Activated naive CD4-positive, alpha-beta T cell treated with anti-CD3 and anti-CD28 coated beads, Interleukin-2, amount 50 U/mL, for 72 hours (primary cell): ENCODE results near the gene ART3. TPM values are rescaled to one million over a fixed set of nuclear protein-coding genes. Genes with fewer than 3 reads are reported as not detected.

Experiments
- ATAC-seq, 2 donors: fragments of 150-1000 bp; cut with Tn5 transposase; 2 replicates each; pipeline ENCODE4 v1.10.0; 2021; ENCODE audit warnings: mild to moderate bottlenecking in 2 of 2, moderate library complexity in 2 of 2
- DNase-seq, 2 donors: peaks; one replicate each; pipeline ENCODE4 v3.0.0; 2021 to 2022; ENCODE audit warnings: low spot score in 2 of 2
- H3K27ac Mint-ChIP-seq, 2 donors: one replicate each; pipeline ENCODE4 v1.8.0; 2022; ENCODE audit warnings: mild to moderate bottlenecking in 2 of 2, mixed read lengths in 2 of 2
- H3K36me3 Mint-ChIP-seq, 2 donors: one replicate each; pipeline ENCODE4 v1.8.0; 2022; ENCODE audit warnings: mixed read lengths in 2 of 2
- H3K9me3 Mint-ChIP-seq, 2 donors: one replicate each; pipeline ENCODE4 v1.8.0; 2022; ENCODE audit warnings: mixed read lengths in 2 of 2
- total RNA-seq, 2 donors: library from RNA; stranded (reverse); gene quantifications; one replicate each; pipeline ENCODE4 v1.2.3, GENCODE V29; 2022

Gene ART3
- total RNA-seq, 2 donors from 2014 or later, result 0.82 TPM; not detected in 1

DNA sequence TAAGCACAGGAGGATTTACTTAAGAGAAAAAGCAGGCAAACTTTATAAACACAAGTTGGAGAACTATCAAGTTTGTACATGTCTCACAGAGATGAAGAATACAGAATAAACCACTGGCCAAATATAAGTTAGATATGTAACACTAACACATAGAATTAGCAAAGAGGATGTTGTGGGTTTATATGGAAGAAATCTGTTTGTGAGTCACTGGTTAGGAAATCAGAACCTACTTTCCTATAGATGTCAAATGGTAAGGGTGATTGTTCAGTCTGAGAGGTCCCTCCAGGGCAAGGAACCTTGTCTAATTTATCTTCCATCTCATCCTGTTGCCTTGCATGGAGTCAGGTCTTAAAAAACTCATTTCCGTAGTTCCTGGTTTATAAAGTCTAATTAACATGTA lies 14.8 kb upstream of the ART3 start:
- ATAC-seq (peak; percentile 57 to 61), DNase-seq (no peak)
- Mint-ChIP-seq H3K27ac (no peak overlapping the region), H3K36me3 (no peaks in the 10 kb centered on the region), H3K9me3 (peaks cover 0 to 5% of the 10 kb centered on the region in 2 donors)

DNA sequence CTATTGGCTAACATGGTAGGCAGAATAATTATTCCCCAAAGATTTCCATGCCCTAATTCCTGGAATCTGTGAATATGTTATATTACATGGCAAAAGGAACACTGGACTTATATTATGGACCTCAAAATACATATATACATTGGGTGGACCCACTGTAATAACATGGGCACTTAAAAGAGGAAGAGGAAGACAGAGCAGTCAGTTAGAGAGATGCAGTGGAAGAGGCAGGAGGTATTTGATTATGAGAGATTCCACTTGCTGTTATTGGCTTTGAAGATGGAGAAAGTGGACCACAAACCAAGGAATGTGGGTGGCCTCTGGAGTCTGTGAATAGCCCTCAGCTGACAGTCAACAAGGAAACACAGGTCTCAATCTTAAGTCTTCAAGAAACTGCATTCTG lies 14.0 kb upstream of the ART3 start:
- DNase-seq (no peak), ATAC-seq (no peak)
- Mint-ChIP-seq H3K9me3 (peaks cover 0 to 5% of the 10 kb centered on the region in 2 donors), H3K27ac (peak overlapping the region in 1 of 2 donors; percentile 36), H3K36me3 (no peaks in the 10 kb centered on the region)

DNA sequence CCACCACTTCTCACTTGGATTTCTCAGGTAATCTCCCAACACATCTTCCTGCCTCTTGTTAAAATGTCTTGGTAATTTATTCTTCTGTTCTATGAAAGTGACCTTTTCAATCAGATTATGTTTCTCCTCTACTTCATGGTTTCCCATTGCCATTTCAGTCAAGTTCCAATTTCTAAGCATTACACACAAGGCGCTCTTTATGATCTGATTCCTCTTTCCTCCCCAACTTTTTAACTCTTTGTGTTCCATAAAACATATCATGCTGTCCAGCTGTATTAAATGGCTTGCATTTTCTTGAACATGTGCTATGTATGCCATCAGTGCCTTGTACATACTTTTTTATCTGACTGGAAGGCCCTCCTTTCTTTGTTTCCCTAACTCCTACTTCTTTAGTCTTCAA lies 13.1 kb upstream of the ART3 start:
- Mint-ChIP-seq H3K9me3 (peaks cover 0 to 5% of the 10 kb centered on the region in 2 donors), H3K27ac (no peak overlapping the region), H3K36me3 (no peaks in the 10 kb centered on the region)
- ATAC-seq (no peak), DNase-seq (no peak)

DNA sequence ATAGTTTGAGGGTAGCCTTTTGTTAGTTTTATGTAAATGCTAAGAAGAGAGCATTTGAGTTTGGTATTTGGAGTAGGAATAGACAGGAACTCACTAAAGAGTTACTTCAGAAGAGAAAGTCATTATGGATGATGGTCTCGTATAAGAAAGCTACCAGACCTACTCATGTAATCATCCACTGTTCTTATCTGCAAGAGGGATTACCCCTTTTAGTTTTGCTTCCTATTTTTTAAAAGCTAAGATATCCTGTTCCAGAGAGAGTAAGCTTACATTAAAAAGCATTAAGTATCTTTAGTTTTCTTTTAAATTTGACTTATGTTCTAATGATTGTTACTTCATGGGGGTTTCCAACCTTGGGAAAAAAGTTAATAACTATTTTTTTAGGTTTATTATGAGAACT lies 12.5 kb upstream of the ART3 start:
- DNase-seq (no peak), ATAC-seq (no peak)
- Mint-ChIP-seq H3K27ac (no peak overlapping the region), H3K36me3 (no peaks in the 10 kb centered on the region), H3K9me3 (peaks cover 0 to 5% of the 10 kb centered on the region in 2 donors)

DNA sequence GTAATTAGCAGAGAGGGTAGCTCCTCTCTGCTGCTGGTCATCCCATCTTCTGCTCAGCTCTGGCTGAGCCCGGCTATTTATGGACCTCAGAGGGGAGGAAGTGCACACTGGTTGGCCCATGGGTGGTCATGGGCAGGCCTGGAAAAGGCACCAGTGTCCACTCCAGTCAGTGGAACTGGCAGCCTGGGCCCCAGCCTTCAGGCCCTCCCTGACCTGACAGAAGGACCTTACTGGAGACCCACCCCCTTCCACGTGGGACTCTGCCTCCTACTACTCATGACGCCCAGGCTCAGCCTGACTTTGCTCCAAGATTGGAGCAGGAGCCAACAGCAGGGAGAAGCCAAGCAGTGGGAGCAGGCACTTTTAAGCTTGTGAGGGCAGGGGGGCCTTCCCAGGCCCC lies 8.0 kb upstream of the ART3 start:
- Mint-ChIP-seq H3K9me3 (peaks cover 0 to under 1% of the 10 kb centered on the region in 2 donors), H3K36me3 (no peaks in the 10 kb centered on the region)
- DNase-seq, result no peak

DNA sequence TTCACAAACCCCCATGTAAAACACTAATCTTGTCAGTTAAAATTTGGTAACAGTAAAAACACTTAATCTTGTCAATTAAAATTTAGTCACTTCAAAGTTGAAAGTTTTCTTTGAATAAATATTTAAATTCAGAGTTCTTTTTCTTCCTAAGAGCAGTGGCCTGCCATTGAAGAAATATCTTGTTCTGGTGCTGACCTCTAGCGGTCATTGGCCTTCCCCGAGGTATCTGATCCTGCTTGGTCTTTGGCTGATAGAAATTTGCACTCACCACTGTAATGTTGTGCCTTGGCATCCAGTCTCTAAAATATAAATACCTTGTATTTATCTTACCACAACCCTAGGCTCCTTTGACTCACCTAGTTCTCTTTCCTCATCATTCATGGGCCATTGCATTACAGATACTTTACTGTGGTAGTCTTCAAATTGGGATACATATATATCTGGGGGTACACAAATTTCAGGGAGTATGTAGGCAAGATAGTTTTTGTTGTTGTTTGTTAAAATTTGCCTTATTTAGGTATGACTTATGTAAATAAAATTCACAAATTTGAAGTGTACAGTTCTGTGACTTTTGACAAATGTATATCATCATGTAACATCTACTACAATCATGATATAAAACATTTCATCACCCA lies 6.7 kb upstream of the ART3 start:
- Mint-ChIP-seq H3K9me3 (no peaks in the 10 kb centered on the region), H3K27ac (no peak overlapping the region), H3K36me3 (no peaks in the 10 kb centered on the region)
- ATAC-seq (peak; percentile 85 to 94), DNase-seq (peak in 1 of 2 donors; percentile 81)

More for the DNA sequence above, 8.0 kb upstream of the ART3 start:
- no peak for ATAC-seq
- H3K27ac Mint-ChIP-seq, result no peak overlapping the region

DNA sequence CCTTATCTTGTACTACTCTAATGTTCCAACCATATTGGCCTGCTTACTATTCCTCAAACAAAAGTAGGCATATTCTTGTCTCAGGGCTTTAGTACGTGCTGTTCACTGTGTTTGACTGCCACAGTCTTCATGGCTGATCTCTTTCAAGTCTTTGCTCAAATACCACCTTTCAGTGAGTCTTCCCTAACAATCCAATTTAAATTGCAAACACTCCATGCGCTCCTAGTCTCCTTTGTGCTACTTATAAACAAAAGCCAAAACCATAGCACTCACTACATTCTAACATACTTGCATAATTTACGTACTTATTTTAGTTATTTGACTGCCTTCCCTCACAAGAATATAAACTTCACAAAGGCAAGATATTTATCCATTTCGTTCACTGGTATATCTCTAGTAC lies 1.7 kb upstream of the ART3 start:
- Mint-ChIP-seq H3K27ac (no peak overlapping the region), H3K36me3 (no peaks in the 10 kb centered on the region), H3K9me3 (no peaks in the 10 kb centered on the region)
- DNase-seq, result no peak
- no peak for ATAC-seq

DNA sequence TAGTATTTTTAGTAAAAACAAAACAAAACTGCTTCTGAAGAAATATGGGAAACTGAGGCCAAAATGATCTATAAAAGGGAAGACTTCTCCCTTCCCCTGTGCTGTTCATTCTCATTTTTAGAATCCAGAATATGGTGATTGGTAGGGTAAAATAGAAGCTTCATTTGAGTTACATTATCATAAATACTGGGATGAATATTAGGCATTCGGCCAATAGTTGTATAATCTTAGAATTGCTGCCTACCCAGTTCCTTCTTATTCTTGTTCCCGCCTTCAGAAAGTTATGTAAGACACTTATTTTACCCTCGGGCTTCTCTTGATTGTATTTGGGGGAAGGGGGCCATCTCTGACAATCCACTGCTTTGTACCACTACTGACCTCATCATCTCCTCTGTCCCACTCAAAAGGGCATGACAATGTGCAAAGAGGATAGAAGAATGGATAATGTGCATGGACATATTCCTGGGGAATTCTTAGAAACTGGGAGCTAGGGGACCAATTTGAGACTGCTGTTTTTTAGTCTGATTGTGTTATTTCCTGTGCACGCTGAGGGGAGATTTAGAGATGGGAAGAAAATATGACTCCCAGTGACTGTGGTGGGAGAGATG lies 588 bp downstream of the ART3 start:
- Mint-ChIP-seq H3K9me3 (no peaks in the 10 kb centered on the region), H3K27ac (no peak overlapping the region), H3K36me3 (no peaks in the 10 kb centered on the region)
- ATAC-seq (no peak), DNase-seq (no peak)

DNA sequence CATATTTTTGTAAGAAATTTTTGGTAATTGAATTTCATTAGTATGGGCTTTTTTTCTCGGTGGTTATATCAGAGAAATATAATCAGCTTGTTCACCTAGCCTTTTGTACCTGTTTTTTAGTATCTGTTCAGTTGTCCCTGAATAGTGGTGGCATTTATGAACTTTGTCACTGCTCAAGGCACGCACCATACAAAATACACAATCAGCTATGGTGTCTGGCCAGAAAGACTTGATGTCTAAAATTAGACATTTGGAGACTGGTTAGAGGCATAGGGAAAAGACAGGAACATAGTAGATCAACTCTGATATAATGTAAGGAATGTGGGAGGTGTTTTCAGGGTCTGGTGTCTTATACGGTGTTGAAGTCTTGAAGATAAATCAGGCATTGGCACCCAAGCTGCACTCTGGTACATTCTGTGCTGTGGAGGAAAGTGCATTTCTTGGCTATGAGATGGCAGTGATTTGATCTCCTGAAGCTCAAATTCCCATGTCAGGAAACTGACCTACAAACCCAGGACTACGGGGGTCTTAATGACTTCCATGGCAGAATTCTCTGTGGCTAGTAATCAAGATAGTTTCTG lies 3.6 kb downstream of the ART3 start:
- Mint-ChIP-seq H3K36me3 (no peaks in the 10 kb centered on the region), H3K27ac (no peak overlapping the region), H3K9me3 (no peaks in the 10 kb centered on the region)
- no peak for DNase-seq
- no peak for ATAC-seq

DNA sequence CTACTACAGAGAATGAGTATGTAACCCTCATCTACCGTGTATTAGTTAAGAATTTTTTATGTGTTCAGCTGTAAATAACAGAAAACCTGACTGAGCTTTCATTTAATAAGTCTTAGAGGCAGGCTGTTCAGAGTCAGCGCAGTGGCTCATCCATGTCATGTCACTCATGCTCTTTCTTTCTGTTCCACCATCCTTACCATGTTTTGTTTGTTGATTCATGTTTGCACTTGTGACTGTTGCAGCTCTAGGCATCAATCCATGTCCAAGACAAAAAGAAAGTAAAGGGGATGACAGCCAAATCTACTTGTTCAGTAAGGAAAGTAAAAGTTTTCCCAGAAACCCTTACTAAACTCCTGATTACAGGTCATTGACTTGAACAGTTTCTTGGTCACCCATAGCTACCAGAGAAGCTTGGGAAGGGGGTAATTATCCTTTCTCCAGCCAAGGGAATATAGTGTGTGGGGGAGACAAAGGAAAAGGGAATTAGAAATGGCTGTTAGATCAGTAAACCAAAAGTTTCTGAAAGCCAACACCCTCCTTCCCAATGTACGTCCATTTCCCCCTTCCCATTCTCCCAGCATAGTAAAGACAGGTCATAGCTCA lies 9.0 kb downstream of the ART3 start:
- ATAC-seq, result no peak
- no peaks in the 10 kb centered on the region for H3K36me3 Mint-ChIP-seq

DNA sequence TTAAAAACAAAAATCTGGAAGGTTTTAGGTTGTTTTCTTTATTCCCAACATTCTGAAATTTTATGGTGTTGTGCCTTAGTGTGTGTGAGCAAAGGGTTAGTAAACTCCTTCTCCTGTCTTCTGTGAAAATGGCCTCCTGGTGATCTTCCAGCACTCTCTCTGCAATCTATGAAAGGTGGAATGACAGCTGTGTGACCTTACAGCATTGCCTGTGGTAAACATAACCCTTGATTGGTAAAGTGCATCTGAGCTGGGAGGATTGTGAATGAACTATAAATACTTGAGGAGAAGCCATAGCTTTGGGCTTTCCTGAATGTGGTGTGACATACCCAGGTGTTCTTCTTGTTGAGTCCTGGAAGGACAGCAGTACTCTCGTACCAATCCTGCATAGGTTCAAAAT lies 10.0 kb downstream of the ART3 start:
- ATAC-seq (no peak), DNase-seq (no peak)
- Mint-ChIP-seq H3K9me3 (no peaks in the 10 kb centered on the region), H3K27ac (no peak overlapping the region), H3K36me3 (no peaks in the 10 kb centered on the region)

More for the DNA sequence above, 9.0 kb downstream of the ART3 start:
- Mint-ChIP-seq H3K9me3 (no peaks in the 10 kb centered on the region), H3K27ac (no peak overlapping the region)
- DNase-seq, result no peak

DNA sequence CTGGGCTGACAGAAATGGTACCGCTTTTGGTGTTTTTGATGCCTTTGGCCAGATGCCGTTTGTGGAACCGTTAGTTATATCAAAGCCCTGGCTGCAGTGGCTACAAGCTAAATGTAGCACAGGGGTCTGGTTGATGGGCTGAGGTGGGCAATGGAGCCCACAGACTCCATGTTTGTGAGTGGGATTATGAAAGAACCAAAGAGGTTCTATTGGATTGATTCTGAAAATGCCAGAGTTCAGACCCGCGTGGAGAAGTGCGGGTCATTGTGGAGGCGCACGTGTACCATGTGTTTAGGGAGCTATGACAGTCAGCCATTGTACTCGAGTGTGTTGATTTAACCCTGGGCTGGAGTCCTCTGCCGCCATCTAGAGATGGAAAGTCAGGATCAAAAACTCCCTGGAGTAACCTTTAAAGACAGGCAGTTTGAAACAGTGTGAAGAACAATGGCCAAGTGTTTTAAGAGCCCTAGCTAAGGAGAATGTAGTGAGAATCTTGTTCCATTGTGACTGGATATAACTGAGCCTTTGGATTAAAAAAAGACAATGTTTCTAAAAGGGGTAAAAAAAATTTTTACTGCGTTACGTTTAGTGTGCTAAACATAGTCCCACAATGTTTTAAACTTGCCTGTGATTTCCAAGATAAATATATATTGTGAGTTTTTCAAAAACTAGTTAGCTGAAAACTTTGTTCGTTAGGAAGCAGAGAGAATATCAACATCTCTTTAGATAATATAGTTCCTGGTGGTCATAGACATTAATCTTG lies 12.7 kb downstream of the ART3 start:
- ATAC-seq (peak in 1 of 2 donors; percentile 59), DNase-seq (peak in 1 of 2 donors; percentile 11)
- Mint-ChIP-seq H3K27ac (no peak overlapping the region), H3K36me3 (no peaks in the 10 kb centered on the region), H3K9me3 (no peaks in the 10 kb centered on the region)

DNA sequence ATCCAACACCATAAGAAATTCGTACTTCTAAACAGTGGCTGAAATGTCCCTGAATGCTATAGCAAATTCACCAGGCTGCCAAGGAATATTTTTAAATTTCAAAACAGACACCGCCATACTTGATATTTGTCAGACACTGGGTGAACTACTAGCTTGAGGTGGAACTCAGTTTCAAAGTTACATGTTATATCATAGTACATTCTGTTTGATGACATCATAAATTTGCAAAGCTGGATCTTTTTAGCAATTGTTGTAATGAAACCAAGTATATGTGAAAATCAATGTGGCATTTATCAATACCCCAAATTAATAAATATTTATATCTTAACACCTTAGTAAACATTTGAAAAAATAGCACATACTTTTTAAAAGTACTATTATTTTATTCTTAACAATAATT lies 14.2 kb downstream of the ART3 start:
- Mint-ChIP-seq H3K9me3 (no peaks in the 10 kb centered on the region), H3K27ac (no peak overlapping the region), H3K36me3 (no peaks in the 10 kb centered on the region)
- no peak for ATAC-seq
- no peak for DNase-seq

DNA sequence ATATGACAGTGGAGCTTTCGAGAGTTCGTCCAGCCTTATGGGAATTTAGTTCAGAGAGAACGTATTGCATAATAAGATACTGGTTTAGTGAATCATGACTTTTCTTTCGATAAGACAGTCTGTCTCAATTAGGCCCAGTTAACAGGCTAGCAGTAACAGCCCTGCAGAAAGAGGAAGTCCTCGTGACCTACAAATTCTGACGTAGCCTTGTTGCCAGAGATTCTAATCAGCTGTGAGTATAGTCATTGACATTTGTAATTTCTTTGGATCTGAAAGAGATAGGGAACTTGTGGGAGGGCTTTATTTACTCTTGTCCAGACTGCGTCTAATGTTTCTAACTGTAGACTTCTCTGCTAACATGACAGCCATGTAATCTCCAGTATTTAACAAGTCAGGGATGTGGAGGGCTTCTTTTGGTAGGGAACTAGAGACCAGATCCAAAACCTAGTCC lies 15.8 kb downstream of the ART3 start:
- ATAC-seq (peak in 1 of 2 donors; percentile 28), DNase-seq (no peak)
- Mint-ChIP-seq H3K27ac (no peak overlapping the region), H3K36me3 (no peaks in the 10 kb centered on the region), H3K9me3 (no peaks in the 10 kb centered on the region)

DNA sequence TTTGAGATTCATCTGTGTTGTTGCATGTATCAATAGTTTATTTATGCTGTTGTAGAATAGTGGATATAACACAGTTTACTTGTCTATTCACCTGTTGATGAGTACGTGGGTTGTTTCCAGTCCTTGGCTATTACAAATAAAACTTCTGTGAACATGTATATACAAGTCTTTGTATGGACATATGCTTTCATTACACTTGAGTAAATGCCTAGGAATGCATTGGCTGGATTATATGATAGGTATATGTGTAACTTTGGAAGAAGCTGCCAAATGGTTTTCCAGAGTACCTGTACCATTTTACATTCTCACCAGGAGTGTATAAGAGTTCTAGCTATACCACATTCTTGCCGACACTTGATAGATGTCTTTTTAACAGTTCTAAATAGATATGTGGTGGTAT lies 16.5 kb downstream of the ART3 start:
- DNase-seq (no peak), ATAC-seq (no peak)
- Mint-ChIP-seq H3K9me3 (no peaks in the 10 kb centered on the region), H3K27ac (no peak overlapping the region), H3K36me3 (no peaks in the 10 kb centered on the region)

DNA sequence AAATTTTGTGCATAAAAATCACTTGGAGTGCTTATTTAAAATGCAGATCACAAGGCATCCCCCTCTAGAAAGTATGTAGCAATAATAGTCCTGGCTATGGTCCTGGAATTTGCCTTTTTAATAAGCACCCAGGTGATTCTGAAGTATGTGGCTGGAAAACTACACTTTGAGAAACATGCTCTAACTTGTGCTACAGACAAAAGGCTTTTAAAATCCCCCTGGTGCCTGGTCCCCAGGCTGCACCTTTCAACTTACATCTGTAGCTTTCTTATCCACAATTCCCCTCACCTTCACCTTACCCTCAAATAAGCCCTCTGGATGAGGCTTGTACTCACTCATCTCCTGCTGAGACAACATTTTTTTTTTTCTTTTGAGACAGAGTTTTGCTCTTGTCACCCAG lies 21.1 kb downstream of the ART3 start:
- ATAC-seq, result no peak
- H3K9me3 Mint-ChIP-seq, result no peaks in the 10 kb centered on the region

DNA sequence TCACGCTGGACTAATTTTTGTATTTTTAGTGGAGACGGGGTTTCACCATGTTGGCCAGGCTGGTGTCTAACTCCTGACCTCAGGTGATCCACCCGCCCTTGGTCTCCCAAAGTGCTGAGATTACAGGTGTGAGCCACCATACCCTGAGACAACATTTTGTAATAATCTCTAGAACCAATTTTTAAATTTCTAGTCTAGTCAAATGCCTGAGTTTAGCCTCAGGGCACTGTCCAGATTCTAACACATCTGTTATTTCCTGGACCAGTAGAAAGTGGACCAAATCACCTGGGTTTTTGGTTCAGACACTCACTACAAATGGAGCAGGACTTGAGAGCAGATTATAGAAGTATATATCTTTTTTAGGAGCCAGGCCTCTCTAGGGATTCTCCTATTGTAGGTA lies 21.6 kb downstream of the ART3 start:
- no peaks in the 10 kb centered on the region for H3K36me3 Mint-ChIP-seq
- DNase-seq (no peak), ATAC-seq (no peak)
- no peak overlapping the region for H3K27ac Mint-ChIP-seq
- no peaks in the 10 kb centered on the region for H3K9me3 Mint-ChIP-seq

More for the DNA sequence above, 21.1 kb downstream of the ART3 start:
- no peak for DNase-seq
- Mint-ChIP-seq H3K36me3 (no peaks in the 10 kb centered on the region), H3K27ac (no peak overlapping the region)
